Measurements from ENCODE around the gene SCGB1C2.

SCGB1C2 gene

DNA sequence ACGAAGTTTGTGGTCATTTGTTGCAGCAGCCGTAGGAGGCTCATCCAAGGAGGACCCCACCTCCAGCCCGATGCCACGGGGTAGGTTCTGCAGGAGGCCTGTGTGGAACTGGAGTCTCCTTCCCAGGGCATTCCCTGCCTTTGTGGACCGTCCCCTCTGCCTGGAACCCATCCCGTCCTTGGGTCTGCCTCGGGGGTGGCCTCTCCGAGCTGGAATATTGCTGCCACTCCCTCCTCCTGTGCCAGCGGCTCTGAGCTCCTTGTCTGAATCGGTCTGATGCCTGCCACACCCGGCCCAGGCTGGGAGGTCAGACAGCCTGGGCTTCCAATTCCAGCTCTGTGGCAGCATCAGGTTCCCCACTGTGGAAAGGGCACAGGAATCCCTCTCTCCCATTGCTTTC lies 25.3 kb downstream of the SCGB1C2 start:
- Histone ChIP-seq H3K4me3 (replicated peaks; ENCODE audit: insufficient read depth, low read length) (no peak overlapping the region), H3K27ac (replicated peaks) (no peak overlapping the region), H3K27me3 (ENCODE audit: insufficient read depth, poor library complexity, severe bottlenecking) (no peaks in the 10 kb centered on the region)
- no peak for DNase-seq (ENCODE audit: low read depth in 1 of 2, low spot score in 1 of 2)
- TF ChIP-seq, protein P1, sequence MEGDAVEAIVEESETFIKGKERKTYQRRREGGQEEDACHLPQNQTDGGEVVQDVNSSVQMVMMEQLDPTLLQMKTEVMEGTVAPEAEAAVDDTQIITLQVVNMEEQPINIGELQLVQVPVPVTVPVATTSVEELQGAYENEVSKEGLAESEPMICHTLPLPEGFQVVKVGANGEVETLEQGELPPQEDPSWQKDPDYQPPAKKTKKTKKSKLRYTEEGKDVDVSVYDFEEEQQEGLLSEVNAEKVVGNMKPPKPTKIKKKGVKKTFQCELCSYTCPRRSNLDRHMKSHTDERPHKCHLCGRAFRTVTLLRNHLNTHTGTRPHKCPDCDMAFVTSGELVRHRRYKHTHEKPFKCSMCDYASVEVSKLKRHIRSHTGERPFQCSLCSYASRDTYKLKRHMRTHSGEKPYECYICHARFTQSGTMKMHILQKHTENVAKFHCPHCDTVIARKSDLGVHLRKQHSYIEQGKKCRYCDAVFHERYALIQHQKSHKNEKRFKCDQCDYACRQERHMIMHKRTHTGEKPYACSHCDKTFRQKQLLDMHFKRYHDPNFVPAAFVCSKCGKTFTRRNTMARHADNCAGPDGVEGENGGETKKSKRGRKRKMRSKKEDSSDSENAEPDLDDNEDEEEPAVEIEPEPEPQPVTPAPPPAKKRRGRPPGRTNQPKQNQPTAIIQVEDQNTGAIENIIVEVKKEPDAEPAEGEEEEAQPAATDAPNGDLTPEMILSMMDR (IDR thresholded peaks at IDR 0.05; ENCODE audit: insufficient read depth, low read length), result no peak
- TF ChIP-seq POLR2AphosphoS5 (IDR thresholded peaks at IDR 0.05; ENCODE audit: low read depth), result no peak

DNA sequence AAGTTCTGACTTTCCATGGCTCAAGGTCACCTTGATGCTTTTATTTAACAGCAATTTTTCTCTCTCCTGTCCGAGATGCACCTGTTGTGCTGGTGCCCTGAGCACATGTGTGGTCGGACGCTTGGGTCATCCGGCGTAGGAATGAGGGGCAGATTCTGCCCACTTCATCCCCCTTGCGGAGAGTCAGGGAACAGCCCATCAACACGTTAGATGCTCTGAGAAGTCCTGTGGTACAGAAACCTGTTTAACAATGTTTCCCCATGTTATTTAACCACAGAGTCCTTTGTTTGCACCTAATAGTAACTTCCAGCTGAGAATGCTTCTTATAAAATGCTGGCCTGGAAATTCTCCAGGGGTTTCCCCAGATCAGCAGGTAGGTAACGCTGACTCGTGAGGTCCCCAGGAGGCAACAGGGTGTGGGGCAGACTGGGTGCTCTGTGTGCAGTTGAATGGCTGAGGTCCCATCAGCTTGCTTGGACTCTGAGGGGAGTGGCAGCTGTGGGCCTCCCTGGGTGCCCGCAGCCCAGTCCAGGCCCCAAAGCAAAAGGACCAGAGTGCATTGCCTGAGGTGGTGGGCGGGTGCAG lies 26.2 kb downstream of the SCGB1C2 start:
- Histone ChIP-seq H3K4me3 (replicated peaks; ENCODE audit: insufficient read depth, low read length) (no peak overlapping the region), H3K27me3 (ENCODE audit: insufficient read depth, poor library complexity, severe bottlenecking) (no peaks in the 10 kb centered on the region), H3K27ac (replicated peaks) (no peak overlapping the region)
- no peak for DNase-seq (ENCODE audit: low read depth in 1 of 2, low spot score in 1 of 2)
- TF ChIP-seq SPI1 (IDR thresholded peaks at IDR 0.05; ENCODE audit: borderline replicate concordance, low read depth), result no peak
- TF ChIP-seq GABPA (IDR thresholded peaks at IDR 0.05; ENCODE audit: low read depth), result no peak
- TF ChIP-seq, protein P1 (IDR thresholded peaks at IDR 0.05; ENCODE audit: insufficient read depth, low read length), result no peak
- TF ChIP-seq REST (IDR thresholded peaks at IDR 0.05; ENCODE audit: insufficient replicate concordance, low read depth), result no peak
- TF ChIP-seq POLR2AphosphoS5 (IDR thresholded peaks at IDR 0.05; ENCODE audit: low read depth), result no peak

DNA sequence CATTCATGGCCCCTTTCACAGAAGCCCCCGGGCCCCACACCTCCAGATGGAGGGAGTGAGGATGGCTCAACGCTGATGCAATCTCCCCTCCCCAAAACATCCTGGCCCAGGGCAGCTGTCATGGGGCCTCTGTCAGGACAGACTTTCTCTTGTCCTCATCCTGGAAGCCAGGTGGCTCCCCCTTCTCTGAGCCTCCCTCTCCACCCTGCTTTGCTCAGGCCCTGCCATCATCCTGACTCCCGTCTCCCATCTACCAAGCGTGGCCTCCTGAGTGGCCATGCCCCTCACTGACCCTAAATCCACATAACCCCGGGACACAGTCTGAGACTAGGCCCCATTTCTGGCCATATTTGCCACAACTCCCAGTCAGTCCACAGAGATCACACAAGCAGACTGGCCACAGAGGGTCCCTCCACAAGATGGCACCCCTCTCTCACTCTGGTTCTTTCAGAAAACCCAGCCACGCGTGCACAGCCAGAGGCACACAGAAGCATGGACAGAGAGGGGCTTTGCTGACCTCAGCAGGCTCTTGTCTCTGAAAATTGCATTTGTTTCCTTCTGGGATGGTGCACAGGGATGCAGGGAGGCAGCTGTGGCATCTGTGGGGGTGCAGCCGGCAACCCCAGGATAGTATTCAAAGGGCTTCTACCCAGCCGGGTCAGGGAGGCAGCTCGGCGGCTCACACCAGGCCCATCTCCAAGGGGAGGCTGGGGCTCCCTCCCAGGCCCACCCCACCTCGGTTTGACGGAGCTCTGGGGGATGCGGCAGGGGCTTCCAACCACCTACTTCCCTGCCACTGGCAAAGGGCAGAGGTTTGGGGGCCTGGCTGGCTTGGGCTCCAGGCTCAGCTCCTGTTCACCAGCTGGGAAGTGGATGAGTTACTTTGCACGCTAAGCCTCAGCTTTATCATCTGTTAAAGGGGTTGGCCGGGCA lies 27.2 kb downstream of the SCGB1C2 start:
- Histone ChIP-seq H3K27me3 (ENCODE audit: insufficient read depth, poor library complexity, severe bottlenecking) (no peaks in the 10 kb centered on the region), H3K27ac (replicated peaks) (no peak overlapping the region), H3K4me3 (replicated peaks; ENCODE audit: insufficient read depth, low read length) (no peak overlapping the region)
- TF ChIP-seq SPI1 (IDR thresholded peaks at IDR 0.05; ENCODE audit: borderline replicate concordance, low read depth) (no peak), REST (IDR thresholded peaks at IDR 0.05; ENCODE audit: insufficient replicate concordance, low read depth) (no peak), GABPA (IDR thresholded peaks at IDR 0.05; ENCODE audit: low read depth) (no peak), POLR2AphosphoS5 (IDR thresholded peaks at IDR 0.05; ENCODE audit: low read depth) (no peak)
- TF ChIP-seq, protein P1 (IDR thresholded peaks at IDR 0.05; ENCODE audit: insufficient read depth, low read length), result no peak
- DNase-seq (ENCODE audit: low read depth in 1 of 2, low spot score in 1 of 2), result peak in 1 of 2 experiments; percentile 14

Data from HL-60 (cell line).